Right ventricle myocardium inferior (tissue), 1 donor: ENCODE measurements around the gene CYP8B1. TPM values are rescaled to one million over a fixed set of nuclear protein-coding genes. Genes with fewer than 3 reads are reported as not detected.

Source experiments
- ATAC-seq: fragments of 200-7000 bp; cut with Tn5 transposase; one replicate; pipeline ENCODE4 v1.9.1; 2020; ENCODE audit warnings: mild to moderate bottlenecking, moderate library complexity
- DNase-seq: peaks from one replicate; pipeline ENCODE4 v3.0.0; 2021; ENCODE audit errors: missing footprints
- intact Hi-C: fragments of 100-400 bp; cut with DNase I; formaldehyde crosslinking; loops from one replicate; pipeline ENCODE4 v1.11.0; 2022
- total RNA-seq: library from RNA; stranded (reverse); fragmentation: NEBNext Ultra II Directional; extraction: Animal tissue kit (Norgen Biotek cat#: 25700); gene quantifications from one replicate; pipeline ENCODE4 v1.2.1, GENCODE V29; 2021
- donor health status: DM: no; HTN: yes; CAD: no; lungs with severe emphysema.

Gene CYP8B1
- total RNA-seq, 1 donor from 2014 or later, result not detected

DNA sequence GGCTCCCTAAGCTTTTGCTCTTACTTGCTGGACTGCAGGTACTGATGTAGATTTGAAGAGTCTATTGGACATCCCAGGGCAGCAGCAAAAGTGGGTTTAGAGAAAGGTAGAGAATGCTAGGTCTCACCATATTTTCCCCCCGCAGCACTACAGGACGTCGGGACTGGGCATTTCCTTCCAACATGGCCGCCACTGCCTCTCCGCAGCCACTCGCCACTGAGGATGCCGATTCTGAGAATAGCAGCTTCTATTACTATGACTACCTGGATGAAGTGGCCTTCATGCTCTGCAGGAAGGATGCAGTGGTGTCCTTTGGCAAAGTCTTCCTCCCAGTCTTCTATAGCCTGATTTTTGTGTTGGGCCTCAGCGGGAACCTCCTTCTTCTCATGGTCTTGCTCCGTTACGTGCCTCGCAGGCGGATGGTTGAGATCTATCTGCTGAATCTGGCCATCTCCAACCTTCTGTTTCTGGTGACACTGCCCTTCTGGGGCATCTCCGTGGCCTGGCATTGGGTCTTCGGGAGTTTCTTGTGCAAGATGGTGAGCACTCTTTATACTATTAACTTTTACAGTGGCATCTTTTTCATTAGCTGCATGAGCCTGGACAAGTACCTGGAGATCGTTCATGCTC is 11.2 kb downstream of the CYP8B1 start:
- intact Hi-C loops, result no loop called here
- no peak for DNase-seq
- no peak for ATAC-seq

DNA sequence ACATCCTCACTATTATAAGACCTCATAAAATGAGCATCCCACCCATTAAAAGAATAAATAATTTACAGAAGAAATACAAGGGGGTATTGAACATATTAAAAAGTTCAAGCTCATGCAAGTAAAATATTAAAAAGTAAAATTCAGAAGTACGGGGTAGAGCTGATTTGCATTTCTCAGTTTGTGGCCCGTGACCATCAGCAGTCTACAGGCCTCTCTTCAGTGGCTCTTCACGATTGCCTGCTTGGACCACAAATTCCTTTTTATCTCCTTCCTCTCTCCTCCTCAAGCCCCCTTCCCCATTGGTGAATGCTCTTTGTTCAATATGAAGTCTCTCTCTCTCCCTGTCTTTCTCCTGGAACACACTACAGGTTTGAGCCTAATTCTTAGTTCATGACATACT is 19.1 kb downstream of the CYP8B1 start:
- no peak for DNase-seq
- ATAC-seq, result no peak
- intact Hi-C loops, result no loop called here

DNA sequence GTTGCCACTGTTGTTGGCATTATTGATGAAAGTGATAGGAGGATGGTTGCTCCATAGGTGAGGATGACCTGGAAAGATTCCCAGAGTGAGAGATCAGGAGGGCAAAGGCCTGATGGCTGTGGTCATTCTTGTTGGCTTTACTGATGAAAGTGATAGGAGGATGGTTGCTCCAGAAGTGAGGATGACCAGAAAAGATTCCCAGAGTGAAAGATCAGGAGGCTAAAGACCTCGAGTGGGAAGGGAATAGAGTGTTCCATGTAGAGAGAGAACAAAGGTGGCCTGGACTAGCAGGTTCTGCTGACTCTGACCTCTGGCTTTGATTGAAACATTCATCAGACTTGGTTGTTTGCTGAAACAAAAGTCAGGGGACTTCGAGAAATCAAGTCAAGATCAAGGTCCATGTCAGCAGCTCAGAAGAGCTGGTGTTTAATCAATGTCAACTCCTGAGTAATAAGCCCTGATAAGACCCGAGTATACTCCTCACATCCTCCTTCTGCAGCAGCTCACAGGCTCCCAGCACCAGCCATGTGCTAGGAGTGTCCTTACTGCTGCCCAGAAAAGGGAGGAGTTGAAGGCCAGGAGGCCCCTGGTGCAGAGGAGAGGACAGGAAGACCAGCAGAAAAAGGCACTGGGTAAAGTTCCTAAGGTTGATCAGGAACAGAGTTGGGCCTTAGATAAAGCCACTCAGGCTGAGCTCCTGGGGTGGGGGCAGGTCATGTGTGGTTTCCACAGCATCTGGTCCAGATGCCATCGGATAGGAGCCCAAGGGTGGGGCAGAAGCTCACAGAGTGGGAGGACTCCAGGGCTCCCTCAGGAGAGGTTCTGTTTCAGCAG is 19.9 kb downstream of the CYP8B1 start:
- intact Hi-C loops, result no loop called here

DNA sequence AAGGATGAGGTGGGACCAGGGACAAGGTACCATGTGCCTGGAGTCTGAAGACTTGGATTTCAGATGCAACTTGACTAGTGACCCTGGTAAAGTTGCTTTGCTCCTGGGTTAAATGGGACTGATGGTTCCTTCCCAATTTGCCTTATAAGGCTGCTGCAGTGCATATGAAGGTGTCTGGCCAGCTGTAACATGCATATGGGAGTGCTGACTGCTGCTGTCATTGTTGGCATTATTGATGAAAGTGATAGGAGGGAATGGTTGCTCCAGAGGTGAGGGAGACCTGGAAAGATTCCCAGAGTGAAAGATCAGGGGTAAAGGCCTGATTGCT is 20.5 kb downstream of the CYP8B1 start:
- ATAC-seq, result no peak
- no peak for DNase-seq

More for the DNA sequence above, 19.9 kb downstream of the CYP8B1 start:
- DNase-seq (no peak), ATAC-seq (no peak)

DNA sequence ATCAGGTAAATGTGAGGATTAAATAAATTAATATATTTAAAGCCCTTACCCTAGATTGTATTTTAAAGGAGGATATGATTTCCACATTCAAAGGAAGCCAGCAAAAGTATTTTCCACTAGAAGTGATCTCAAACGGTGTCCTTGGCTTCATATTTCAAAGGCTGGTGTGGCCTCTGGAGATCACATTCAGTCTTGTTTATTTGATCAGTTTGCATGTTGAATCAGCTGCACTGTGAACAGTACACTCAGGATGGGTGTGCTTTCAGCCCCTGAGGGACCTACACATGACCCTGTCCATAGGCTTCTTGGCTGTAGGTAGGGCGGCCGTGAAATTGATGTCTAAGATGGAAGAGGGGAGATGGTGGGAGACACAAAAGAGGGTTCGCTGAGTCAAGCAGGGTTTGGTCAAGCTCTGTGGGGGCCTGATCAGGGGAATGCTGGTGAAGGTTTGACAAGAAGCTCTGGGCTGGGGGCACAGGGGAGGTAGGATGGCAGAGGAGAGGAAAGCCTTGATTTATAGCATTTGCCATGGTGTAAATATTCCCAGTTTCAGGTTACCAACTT is 21.9 kb downstream of the CYP8B1 start:
- no peak for DNase-seq
- ATAC-seq, result no peak
- intact Hi-C loops, result no loop called here

More for the DNA sequence above, 20.5 kb downstream of the CYP8B1 start:
- intact Hi-C loops, result no loop called here

DNA sequence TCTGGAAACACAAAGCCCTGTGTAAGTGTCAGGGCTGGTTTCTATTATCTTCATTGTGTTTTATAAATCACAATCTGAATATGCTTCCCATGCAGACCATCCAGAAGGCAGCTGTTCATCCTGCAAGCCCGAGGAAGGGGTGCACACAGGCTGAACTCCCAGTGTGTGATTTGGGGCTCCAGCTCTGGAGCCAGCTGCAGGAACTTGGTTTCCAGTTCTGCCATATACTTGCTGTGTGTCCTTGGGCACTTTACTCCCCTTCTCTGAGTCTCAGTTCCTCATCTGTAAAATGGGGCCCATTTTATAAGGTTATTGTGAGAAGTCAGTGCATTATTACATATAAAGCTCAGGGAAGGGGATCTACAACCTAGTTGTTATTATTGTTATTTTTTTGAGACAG is 22.6 kb downstream of the CYP8B1 start:
- intact Hi-C loops, result no loop called here
- no peak for DNase-seq
- no peak for ATAC-seq

DNA sequence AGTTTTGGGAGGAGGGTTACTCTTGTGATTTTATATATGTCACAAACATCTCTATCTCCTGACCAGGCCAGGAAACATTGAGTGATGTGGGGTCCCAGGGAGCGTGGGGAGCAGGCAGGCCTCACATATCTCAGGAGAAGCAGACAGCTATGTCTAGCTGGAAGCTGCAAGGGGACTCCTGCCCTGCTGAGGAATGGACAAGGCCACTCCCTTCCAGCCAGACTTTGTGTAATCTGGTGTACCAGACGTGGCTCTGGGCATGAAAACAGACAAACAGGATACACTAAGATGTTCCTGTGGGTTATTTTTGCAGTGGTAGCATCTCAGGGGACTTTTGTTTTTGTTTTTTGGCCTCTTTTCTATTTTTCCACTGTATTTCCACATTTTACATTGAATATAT is 23.2 kb downstream of the CYP8B1 start:
- ATAC-seq, result no peak
- intact Hi-C loops, result no loop called here

DNA sequence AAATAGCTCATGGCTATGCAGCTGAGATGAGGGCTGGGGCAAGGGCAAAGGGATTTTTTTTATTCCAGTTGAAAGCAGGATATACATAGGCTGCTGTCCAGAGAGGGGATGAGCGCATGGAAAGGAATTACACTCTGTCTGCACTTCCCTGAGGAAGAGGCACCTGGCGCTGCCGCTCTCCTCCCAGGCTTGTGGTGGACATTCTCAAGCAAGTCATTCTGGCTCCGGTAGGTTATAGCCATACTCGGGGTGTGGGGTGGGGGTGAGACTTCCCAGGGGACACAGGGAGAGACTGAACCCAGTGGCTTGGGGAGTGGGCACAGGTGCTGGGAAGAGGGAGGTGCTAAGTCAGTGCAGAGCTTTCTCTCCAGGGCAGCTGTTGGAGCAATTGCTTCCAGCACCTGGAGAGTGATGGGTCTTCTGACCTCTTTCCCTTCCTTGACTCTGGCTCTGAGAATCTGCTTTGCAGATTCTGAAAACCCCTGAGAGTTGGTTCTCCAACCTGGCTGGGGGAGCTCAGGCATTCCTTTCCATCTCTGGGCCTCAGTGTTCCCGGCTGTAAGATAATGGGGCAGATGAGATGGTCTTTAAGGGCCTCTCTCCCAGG is 24.3 kb downstream of the CYP8B1 start:
- DNase-seq (no peak), ATAC-seq (no peak)
- intact Hi-C loops, result no loop called here

More for the DNA sequence above, 23.2 kb downstream of the CYP8B1 start:
- DNase-seq, result no peak

DNA sequence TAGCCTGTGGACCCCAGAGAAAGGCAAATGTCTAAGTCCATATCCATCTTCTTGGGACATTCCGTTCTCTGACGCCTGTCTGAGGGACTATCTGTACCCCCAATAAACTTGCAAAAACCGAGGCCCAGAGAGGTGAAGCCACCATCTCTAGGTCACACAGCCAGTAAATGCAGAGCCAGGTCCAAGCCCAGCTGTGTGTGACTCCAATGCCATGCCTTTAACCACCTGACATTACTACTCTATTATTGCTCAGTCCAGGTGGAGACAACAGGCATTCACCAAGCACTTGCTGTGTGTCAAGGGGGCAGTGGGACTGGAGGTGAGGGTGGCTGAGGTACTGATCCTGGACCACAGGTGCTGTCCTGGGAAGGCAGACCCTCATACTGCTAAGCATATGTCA is 25.4 kb downstream of the CYP8B1 start:
- intact Hi-C loops, result no loop called here
- no peak for DNase-seq
- no peak for ATAC-seq

DNA sequence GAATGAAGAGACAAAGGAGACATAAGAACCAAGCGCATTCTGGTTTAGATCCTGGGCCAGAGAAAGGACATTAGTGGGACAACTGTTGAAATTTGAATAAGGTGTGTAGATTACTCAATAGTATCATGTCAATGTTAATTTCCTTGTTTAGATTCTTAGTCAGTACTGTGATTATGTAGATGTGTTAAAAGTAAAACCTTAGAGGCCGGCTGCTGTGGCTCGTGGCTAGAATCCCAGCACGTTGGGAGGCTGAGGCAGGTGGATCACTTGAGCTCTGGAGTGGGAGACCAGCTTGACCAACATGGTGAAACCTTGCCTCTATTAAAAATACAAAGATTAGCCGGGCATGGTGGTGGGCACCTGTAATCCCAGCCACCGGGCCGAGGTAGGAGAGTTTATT is 26.7 kb downstream of the CYP8B1 start:
- no peak for ATAC-seq
- DNase-seq, result no peak
- intact Hi-C loops, result no loop called here

DNA sequence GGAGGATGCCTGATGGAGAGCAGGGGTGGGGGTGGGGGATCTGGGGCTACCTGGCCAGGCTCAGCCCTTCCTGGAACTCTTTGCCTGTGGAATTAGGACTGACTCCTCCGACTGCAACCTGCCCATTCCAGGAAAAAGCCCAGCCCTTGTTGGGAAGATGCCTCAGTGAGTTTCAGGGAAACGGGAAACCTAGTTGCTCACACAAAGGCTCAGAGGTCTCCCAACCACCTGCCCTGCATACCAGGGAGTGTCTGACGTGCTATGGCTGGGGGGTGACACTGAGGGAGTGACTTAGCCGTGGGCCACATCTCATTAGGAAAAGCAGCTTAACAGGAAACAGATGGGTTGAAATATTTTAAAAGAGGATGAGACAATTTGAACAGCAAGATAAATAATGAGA is 27.9 kb downstream of the CYP8B1 start:
- ATAC-seq (no peak), DNase-seq (no peak)
- intact Hi-C loops, result no loop called here

DNA sequence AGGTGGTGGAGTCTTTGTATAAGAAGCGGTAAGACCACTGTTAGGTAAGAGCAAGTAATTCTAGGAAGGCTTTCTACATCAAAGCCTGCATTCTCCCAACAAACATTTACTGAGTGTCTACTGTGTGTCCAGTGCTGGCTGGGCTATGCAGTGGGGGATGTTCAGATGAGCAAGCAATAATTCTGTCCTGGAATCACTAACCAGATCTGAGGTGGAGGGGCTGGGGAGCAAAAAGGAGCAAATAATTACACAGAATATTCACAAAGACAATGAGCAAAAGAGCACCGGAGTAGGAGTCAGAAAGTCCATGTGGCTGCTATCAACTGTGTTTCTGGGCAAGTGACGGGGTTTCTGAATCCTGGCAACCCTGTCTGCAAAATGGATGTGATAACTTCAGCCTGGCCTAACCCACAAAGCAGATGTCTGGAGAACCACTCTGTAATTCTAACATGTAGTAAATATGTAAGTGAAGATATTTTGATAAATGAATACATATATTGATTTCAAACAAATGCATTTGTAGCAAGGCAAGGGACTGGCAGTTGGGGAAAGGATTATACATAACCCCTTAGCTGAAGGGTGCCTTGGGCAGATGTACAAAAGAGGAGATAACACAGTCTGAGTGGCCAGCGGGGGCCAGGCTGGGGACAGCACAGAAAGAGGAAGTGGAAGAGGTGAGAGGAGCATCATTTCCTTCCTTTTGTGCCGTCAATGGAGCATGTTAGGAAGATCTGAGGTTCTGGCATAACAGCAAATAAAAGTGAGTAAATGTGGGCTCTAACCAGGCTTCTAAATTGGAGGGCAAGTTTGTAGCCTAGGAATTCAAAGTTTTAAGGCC is 28.8 kb downstream of the CYP8B1 start:
- DNase-seq, result peak; percentile 84
- no peak for ATAC-seq
- intact Hi-C loops, result no loop called here

DNA sequence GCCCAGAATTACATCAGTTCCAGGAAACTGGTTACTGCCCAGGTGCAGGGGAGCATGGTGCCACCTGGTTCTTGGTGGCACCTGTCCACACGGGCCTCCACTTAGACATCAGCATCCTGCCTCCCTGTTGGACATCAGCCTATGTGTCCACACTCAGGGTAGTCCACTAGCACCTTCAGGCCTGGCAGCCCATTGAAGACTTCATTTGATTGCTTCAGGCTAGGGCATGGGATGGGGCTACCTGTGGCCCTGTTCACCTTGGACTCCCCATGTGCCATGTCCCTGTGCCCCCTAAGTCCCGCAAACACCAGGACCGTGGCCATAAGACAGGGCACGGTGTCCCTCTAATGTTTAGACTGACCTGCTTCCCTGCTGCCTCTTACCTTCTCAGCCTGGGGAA is 30.9 kb downstream of the CYP8B1 start:
- ATAC-seq (no peak), DNase-seq (no peak)
- intact Hi-C loops, result no loop called here

DNA sequence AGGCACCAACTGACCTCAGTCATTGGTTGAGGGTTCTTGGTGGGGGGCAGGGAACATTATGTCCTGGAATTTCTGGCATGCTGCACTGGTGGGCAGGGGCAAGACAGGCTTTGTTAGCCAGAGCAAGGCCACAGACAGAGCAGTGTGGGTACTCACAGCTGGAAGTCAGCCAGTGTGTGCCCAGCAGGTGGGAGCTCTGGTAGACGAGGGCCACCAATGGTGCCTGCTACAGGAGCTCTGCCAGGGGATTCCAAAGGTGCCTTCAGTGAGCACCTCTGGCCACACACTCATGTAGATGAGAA is 31.3 kb downstream of the CYP8B1 start:
- intact Hi-C loops, result no loop called here
- DNase-seq, result no peak

DNA sequence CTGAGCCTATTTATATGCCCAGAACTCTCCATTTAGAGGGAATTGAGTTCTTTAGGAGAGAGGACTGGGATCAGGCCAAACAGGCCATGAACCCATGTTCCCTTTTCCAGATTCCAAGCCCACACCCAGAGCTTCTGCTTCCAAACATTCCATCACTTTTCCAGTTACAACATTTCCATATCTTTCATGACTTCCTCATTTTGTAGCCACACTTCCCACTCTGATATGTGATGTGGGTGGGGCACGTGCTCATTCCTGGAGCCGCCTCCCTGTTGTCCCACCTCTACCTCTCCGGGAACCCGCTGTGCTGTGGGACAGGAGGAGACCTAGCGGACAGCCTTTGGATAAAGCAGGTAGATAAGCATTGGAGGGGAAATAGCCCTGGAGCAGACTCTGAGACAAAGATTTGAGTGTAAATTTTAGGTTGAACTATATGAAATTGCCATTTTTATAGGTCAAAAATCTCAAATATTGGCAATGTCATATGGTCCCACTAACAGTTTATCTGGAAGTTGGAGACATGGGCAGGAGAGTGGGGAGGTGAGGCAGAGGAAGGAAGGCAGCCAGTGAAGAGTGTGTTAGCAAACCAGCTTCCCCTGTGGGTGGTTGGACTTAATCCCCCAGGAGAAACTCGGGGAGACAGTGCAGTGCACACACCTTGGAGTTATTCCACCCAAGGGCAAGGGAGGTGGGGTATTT is 31.8 kb downstream of the CYP8B1 start:
- intact Hi-C loops, result no loop called here
- ATAC-seq, result peak; percentile 41
- DNase-seq, result no peak

More for the DNA sequence above, 31.3 kb downstream of the CYP8B1 start:
- no peak for ATAC-seq

DNA sequence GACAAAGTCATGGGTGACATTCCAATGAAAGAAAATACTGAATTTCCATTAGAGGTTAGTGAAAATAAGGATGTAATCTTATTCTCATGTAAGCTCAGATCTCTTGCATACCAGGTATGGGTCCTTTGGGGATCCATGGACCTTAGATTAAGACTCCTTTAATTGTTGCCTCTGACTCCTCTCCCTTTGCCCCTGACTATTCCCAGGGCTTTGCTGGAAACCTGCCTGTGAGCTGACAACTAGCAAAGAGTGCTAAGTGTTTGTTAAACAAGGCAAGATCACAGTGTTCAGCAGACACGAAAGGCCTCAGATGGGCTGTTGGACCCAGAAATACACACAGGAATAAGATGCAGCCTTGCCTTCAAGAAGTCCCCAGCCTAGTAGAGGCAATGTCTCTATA is 34.3 kb downstream of the CYP8B1 start:
- intact Hi-C loops, result no loop called here
- DNase-seq (no peak), ATAC-seq (no peak)

DNA sequence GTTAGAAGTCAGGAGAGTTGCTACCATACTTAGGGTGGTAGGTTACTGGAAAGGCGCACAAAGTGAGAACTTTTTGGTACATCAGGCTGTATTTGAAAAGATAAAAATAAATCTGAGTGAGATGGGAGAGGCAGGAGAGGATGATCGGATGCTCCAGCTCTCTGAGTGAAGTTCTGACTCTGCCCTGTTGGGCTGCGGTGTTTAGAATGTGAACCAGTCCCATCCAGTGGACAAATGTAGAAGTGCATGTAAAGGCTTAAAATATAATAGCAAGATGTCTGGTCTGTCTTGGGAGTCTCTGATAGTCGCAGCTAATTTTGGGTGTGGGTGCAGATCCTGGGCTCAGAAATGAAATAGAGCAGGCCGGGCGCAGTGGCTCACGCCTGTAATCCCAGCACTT is 36.1 kb downstream of the CYP8B1 start:
- intact Hi-C loops, result loop anchor here (2.0 kb wide), 1 partner anchor 61 kb away; no protein-coding TSS in a partner anchor
- ATAC-seq, result peak; percentile 84
- no peak for DNase-seq

DNA sequence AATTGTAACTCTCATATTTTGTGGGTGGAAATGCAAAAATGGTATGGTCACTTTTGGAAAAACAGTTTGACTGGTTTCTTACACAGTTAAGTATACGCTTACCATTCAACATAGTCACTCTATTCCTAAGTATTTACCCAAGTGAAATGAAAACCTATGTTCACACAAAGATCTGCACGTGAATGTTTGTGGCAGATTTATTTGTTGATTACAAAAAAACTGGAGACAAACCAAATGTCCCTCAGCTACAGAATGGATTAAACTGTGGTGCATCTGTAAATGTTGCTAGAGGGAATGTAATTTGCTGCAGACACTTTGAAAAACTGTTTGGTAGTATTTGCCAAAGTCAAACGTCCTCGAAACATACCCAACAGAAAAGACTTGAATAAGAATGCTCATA is 37.1 kb downstream of the CYP8B1 start:
- intact Hi-C loops, result loop anchor here (2.0 kb wide), 1 partner anchor 60 kb away; no protein-coding TSS in a partner anchor
- no peak for ATAC-seq
- DNase-seq, result no peak
